ENCODE measurements around the gene KLHL29.

The KLHL29 gene

GRCh38 chr2:23563673-23564614, 179.0 kb downstream of the KLHL29 start:
- H3K9me3 ChIP-seq (ENCODE audit: insufficient read depth, low read length, severe bottlenecking) = no peaks in the 10 kb centered on the region
- no peaks in the 10 kb centered on the region for H3K4me1 ChIP-seq (ENCODE audit: insufficient read depth, low read length)
- H3K27ac ChIP-seq (ENCODE audit: low read length) = no peak overlapping the region
- no peaks in the 10 kb centered on the region for H3K79me2 ChIP-seq (ENCODE audit: insufficient read depth, low read length)
- no peaks in the 10 kb centered on the region for H3K36me3 ChIP-seq (ENCODE audit: insufficient read depth, low read length)
- ATAC-seq (ENCODE audit: insufficient read depth, low read depth) (no peak), DNase-seq (no peak)
- no peak for TF ChIP-seq EZH2 (IDR thresholded peaks at IDR 0.05; ENCODE audit: borderline replicate concordance, low read depth, low read length, severe bottlenecking)
- TF ChIP-seq, protein P1, sequence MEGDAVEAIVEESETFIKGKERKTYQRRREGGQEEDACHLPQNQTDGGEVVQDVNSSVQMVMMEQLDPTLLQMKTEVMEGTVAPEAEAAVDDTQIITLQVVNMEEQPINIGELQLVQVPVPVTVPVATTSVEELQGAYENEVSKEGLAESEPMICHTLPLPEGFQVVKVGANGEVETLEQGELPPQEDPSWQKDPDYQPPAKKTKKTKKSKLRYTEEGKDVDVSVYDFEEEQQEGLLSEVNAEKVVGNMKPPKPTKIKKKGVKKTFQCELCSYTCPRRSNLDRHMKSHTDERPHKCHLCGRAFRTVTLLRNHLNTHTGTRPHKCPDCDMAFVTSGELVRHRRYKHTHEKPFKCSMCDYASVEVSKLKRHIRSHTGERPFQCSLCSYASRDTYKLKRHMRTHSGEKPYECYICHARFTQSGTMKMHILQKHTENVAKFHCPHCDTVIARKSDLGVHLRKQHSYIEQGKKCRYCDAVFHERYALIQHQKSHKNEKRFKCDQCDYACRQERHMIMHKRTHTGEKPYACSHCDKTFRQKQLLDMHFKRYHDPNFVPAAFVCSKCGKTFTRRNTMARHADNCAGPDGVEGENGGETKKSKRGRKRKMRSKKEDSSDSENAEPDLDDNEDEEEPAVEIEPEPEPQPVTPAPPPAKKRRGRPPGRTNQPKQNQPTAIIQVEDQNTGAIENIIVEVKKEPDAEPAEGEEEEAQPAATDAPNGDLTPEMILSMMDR (IDR thresholded peaks at IDR 0.05; ENCODE audit: borderline replicate concordance, extremely low read depth, low read length, poor library complexity, severe bottlenecking) = no peak
- no peak overlapping the region for H3K4me3 ChIP-seq (ENCODE audit: low read depth in 1 of 2, low read length in 2 of 2)
- peaks cover 14% of the 10 kb centered on the region for H3K27me3 ChIP-seq (ENCODE audit: insufficient read depth, low read length, poor library complexity)
- 0 out of 2 replicates have a peak, but pooled peaks cover 5% of the 10 kb centered on the region for H4K20me1 ChIP-seq (ENCODE audit: insufficient read depth, low read length)
- no peak overlapping the region for H2AFZ ChIP-seq (ENCODE audit: low read depth, low read length)
- no peak overlapping the region for H3K9ac ChIP-seq (ENCODE audit: low read depth, low read length)
- no peak overlapping the region for H3K4me2 ChIP-seq (ENCODE audit: insufficient read depth, low read length)

DNA sequence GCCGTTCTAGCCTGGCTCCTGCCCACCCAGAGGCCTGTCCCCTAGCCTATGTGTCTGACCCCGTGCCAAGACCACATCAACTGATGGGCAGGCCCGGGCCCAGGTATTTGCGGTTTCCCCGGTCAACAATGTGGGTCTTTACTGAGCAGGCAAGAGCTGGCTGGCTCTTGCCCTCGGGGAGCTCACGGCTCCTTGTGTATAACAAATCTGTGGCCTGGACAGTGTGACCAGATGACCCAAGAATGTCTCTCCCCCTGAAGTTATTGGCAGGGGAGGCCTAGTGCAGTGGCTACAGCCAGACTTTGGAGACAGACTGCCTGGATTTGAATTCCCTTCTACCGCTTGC, 179.6 kb downstream of the KLHL29 start:
- Histone ChIP-seq H3K79me2 (ENCODE audit: insufficient read depth, low read length) (no peaks in the 10 kb centered on the region), H3K4me1 (ENCODE audit: insufficient read depth, low read length) (no peaks in the 10 kb centered on the region), H2AFZ (ENCODE audit: low read depth, low read length) (no peak overlapping the region), H3K27ac (ENCODE audit: low read length) (no peak overlapping the region), H3K4me2 (ENCODE audit: insufficient read depth, low read length) (no peak overlapping the region), H3K27me3 (ENCODE audit: insufficient read depth, low read length, poor library complexity) (peaks cover 11% of the 10 kb centered on the region), H3K4me3 (ENCODE audit: low read depth in 1 of 2, low read length in 2 of 2) (no peak overlapping the region), H3K36me3 (ENCODE audit: insufficient read depth, low read length) (no peaks in the 10 kb centered on the region), H3K9ac (ENCODE audit: low read depth, low read length) (no peak overlapping the region), H4K20me1 (ENCODE audit: insufficient read depth, low read length) (0 out of 2 replicates have a peak, but pooled peaks cover 5% of the 10 kb centered on the region), H3K9me3 (ENCODE audit: insufficient read depth, low read length, severe bottlenecking) (no peaks in the 10 kb centered on the region)
- TF ChIP-seq, protein P1 (IDR thresholded peaks at IDR 0.05; ENCODE audit: borderline replicate concordance, extremely low read depth, low read length, poor library complexity, severe bottlenecking) = no peak
- no peak for TF ChIP-seq EZH2 (IDR thresholded peaks at IDR 0.05; ENCODE audit: borderline replicate concordance, low read depth, low read length, severe bottlenecking)
- ATAC-seq (ENCODE audit: insufficient read depth, low read depth) (no peak), DNase-seq (no peak)

- H2AFZ ChIP-seq (ENCODE audit: low read depth, low read length) = no peak overlapping the region
- TF ChIP-seq, protein P1 (IDR thresholded peaks at IDR 0.05; ENCODE audit: borderline replicate concordance, extremely low read depth, low read length, poor library complexity, severe bottlenecking) = no peak
- no peak for TF ChIP-seq EZH2 (IDR thresholded peaks at IDR 0.05; ENCODE audit: borderline replicate concordance, low read depth, low read length, severe bottlenecking)
- H3K9me3 ChIP-seq (ENCODE audit: insufficient read depth, low read length, severe bottlenecking) = no peaks in the 10 kb centered on the region
- no peaks in the 10 kb centered on the region for H3K36me3 ChIP-seq (ENCODE audit: insufficient read depth, low read length)
- no peak for DNase-seq
- H4K20me1 ChIP-seq (ENCODE audit: insufficient read depth, low read length) = 0 out of 2 replicates have a peak, but pooled peaks cover 5% of the 10 kb centered on the region
- no peaks in the 10 kb centered on the region for H3K4me1 ChIP-seq (ENCODE audit: insufficient read depth, low read length)
- H3K79me2 ChIP-seq (ENCODE audit: insufficient read depth, low read length) = no peaks in the 10 kb centered on the region
- H3K4me2 ChIP-seq (ENCODE audit: insufficient read depth, low read length) = no peak overlapping the region
- H3K27me3 ChIP-seq (ENCODE audit: insufficient read depth, low read length, poor library complexity) = peaks cover 11% of the 10 kb centered on the region
- no peak overlapping the region for H3K9ac ChIP-seq (ENCODE audit: low read depth, low read length)
- no peak overlapping the region for H3K27ac ChIP-seq (ENCODE audit: low read length)
- no peak overlapping the region for H3K4me3 ChIP-seq (ENCODE audit: low read depth in 1 of 2, low read length in 2 of 2)
- no peak for ATAC-seq (ENCODE audit: insufficient read depth, low read depth)
These were observed 180.4 kb downstream of the KLHL29 start for GRCh38 chr2:23565374-23565773.

All from DND-41 (cell line).